Measurements from ENCODE around the gene TGFBR3. TPM values are rescaled to one million over a fixed set of nuclear protein-coding genes. Genes with fewer than 3 reads are reported as not detected.

Gene TGFBR3
- polyA plus RNA-seq, 1 donor (not counting 4 experiments of a cell fraction or from before 2014, with no cell fraction given), result 1.2 TPM

DNA sequence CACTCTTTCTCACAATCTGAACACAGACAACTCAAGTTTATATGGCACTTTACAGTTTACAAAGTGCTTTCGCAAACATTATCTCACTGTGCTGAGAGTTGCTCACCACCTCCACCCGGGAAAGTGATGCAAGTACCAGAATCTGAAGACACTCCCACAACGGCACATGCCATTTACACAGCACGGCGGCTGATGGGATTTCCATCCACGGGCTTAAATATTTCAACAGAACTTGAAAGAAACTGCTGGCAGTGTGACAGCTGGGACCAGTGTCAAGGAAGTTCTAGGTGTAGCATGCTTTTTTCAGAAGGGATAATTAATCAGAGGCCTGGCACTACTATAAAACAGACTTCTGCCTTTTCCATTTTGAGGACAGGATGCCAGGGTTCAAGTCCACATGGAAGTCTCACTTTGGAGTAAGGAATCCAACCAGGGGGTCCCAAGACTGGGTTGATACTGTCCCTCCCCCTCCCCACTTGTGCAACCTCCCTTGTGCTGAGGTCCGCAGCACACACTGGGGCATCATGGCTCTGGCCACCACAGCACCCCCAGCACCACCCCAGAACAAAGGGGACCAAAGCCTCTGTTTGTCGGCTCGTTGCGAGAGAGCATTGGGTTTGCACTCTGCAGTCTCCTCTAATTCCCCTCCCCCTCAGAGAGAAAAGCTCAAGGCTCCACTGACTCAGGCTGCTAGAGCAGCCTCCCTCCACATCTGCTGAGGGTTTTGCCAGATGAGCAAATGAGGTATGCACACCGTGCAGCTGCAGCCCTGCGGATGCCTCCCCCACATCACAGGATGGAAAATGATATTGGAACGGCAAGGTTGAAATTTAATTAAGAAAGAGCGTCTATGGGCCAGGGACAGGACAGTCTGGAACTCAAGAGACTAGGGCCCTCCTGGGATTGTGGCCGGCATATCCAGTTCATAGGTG is 154.9 kb downstream of the TGFBR3 start:
- Histone ChIP-seq H3K9me3 (ENCODE audit: control insufficient read depth, low read depth, low read length) (no peaks in the 10 kb centered on the region), H3K9me1 (ENCODE audit: control insufficient read depth, extremely low read depth, insufficient read depth, low read length) (peaks cover 3% of the 10 kb centered on the region), H2AFZ (ENCODE audit: control insufficient read depth, low read length) (no peak overlapping the region), H3K27me3 (ENCODE audit: control insufficient read depth, extremely low read depth, insufficient read depth, low read length) (no peaks in the 10 kb centered on the region), H4K20me1 (ENCODE audit: control insufficient read depth, extremely low read depth, insufficient read depth, low read length) (no peaks in the 10 kb centered on the region), H3K79me2 (ENCODE audit: control insufficient read depth, insufficient read depth, low read length) (no peaks in the 10 kb centered on the region), H3K36me3 (ENCODE audit: control insufficient read depth in 2 of 2, extremely low read depth in 1 of 2, insufficient read depth in 2 of 2, low read length in 2 of 2) (peaks cover 0 to 1% of the 10 kb centered on the region in 2 experiments), H3K4me3 (ENCODE audit: control insufficient read depth in 2 of 3, extremely low read depth in 1 of 3, insufficient read depth in 2 of 3, low read depth in 1 of 3, low read length in 3 of 3) (no peak overlapping the region), H3K4me1 (ENCODE audit: control insufficient read depth, extremely low read depth, insufficient read depth, low read length) (peaks cover 23% of the 10 kb centered on the region), H3K4me2 (ENCODE audit: control insufficient read depth, extremely low read depth, insufficient read depth, low read depth, low read length) (peak overlapping the region; percentile 57), H3K27ac (ENCODE audit: control insufficient read depth, insufficient read depth, low read length) (no peak overlapping the region), H3K9ac (ENCODE audit: control insufficient read depth, extremely low read depth, insufficient read depth, low read length) (peak overlapping the region; percentile 4)
- FAIRE-seq (peak; percentile 73), DNase-seq (ENCODE audit: low read depth, low spot score) (no peak)
- dilution Hi-C loops (cut with MboI; ENCODE audit: extremely low pct_ligation_motif_present, low sequenced_read_pairs), result no loop called here
- TF ChIP-seq EZH2 (IDR thresholded peaks at IDR 0.05; ENCODE audit: low read length), result no peak
- no peak for TF ChIP-seq CTCF (optimal IDR thresholded peaks at IDR 0.05 in 1 of 3, IDR thresholded peaks at IDR 0.05 in 1 of 3, conservative IDR thresholded peaks at IDR 0.05 in 1 of 3; ENCODE audit: extremely low read depth in 1 of 3, insufficient read depth in 2 of 3, low read length in 3 of 3)

- H3K4me2 ChIP-seq (ENCODE audit: control insufficient read depth, extremely low read depth, insufficient read depth, low read depth, low read length), result no peak overlapping the region
- H3K27ac ChIP-seq (ENCODE audit: control insufficient read depth, insufficient read depth, low read length), result no peak overlapping the region
- H3K36me3 ChIP-seq (ENCODE audit: control insufficient read depth in 2 of 2, extremely low read depth in 1 of 2, insufficient read depth in 2 of 2, low read length in 2 of 2), result peaks cover 0 to 1% of the 10 kb centered on the region in 2 experiments
- no peak for TF ChIP-seq CTCF (optimal IDR thresholded peaks at IDR 0.05 in 1 of 3, IDR thresholded peaks at IDR 0.05 in 1 of 3, conservative IDR thresholded peaks at IDR 0.05 in 1 of 3; ENCODE audit: extremely low read depth in 1 of 3, insufficient read depth in 2 of 3, low read length in 3 of 3)
- TF ChIP-seq EZH2 (IDR thresholded peaks at IDR 0.05; ENCODE audit: low read length), result no peak
- no peaks in the 10 kb centered on the region for H4K20me1 ChIP-seq (ENCODE audit: control insufficient read depth, extremely low read depth, insufficient read depth, low read length)
- H3K4me1 ChIP-seq (ENCODE audit: control insufficient read depth, extremely low read depth, insufficient read depth, low read length), result peaks cover 23% of the 10 kb centered on the region
- H3K9ac ChIP-seq (ENCODE audit: control insufficient read depth, extremely low read depth, insufficient read depth, low read length), result no peak overlapping the region
- no peak overlapping the region for H2AFZ ChIP-seq (ENCODE audit: control insufficient read depth, low read length)
- H3K79me2 ChIP-seq (ENCODE audit: control insufficient read depth, insufficient read depth, low read length), result no peaks in the 10 kb centered on the region
- H3K9me1 ChIP-seq (ENCODE audit: control insufficient read depth, extremely low read depth, insufficient read depth, low read length), result peaks cover 3% of the 10 kb centered on the region
- FAIRE-seq, result no peak
- no peak for DNase-seq (ENCODE audit: low read depth, low spot score)
- dilution Hi-C loops (cut with MboI; ENCODE audit: extremely low pct_ligation_motif_present, low sequenced_read_pairs), result no loop called here
- no peaks in the 10 kb centered on the region for H3K27me3 ChIP-seq (ENCODE audit: control insufficient read depth, extremely low read depth, insufficient read depth, low read length)
- no peak overlapping the region for H3K4me3 ChIP-seq (ENCODE audit: control insufficient read depth in 2 of 3, extremely low read depth in 1 of 3, insufficient read depth in 2 of 3, low read depth in 1 of 3, low read length in 3 of 3)
- no peaks in the 10 kb centered on the region for H3K9me3 ChIP-seq (ENCODE audit: control insufficient read depth, low read depth, low read length)
Observed at GRCh38 chr1:91729621-91730358, 156.2 kb downstream of the TGFBR3 start.

All from keratinocyte (primary cell).